HG03135 (cell line): ENCODE data around the gene CHCHD2.
"Not testable (repeated sequence)": the region's sequence is repeated elsewhere in the genome, so short reads cannot be mapped to it uniquely, and the experiment has no call there.

ENCODE experiments used
- ATAC-seq: cut with Tn5 transposase; IDR thresholded peaks from one replicate; pipeline ENCODE4 v1.9.1; 2021; ENCODE audit warnings: mild to moderate bottlenecking, moderate library complexity; ENCODE audit not compliant: unreplicated experiment

Gene CHCHD2, protein sequence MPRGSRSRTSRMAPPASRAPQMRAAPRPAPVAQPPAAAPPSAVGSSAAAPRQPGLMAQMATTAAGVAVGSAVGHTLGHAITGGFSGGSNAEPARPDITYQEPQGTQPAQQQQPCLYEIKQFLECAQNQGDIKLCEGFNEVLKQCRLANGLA

DNA sequence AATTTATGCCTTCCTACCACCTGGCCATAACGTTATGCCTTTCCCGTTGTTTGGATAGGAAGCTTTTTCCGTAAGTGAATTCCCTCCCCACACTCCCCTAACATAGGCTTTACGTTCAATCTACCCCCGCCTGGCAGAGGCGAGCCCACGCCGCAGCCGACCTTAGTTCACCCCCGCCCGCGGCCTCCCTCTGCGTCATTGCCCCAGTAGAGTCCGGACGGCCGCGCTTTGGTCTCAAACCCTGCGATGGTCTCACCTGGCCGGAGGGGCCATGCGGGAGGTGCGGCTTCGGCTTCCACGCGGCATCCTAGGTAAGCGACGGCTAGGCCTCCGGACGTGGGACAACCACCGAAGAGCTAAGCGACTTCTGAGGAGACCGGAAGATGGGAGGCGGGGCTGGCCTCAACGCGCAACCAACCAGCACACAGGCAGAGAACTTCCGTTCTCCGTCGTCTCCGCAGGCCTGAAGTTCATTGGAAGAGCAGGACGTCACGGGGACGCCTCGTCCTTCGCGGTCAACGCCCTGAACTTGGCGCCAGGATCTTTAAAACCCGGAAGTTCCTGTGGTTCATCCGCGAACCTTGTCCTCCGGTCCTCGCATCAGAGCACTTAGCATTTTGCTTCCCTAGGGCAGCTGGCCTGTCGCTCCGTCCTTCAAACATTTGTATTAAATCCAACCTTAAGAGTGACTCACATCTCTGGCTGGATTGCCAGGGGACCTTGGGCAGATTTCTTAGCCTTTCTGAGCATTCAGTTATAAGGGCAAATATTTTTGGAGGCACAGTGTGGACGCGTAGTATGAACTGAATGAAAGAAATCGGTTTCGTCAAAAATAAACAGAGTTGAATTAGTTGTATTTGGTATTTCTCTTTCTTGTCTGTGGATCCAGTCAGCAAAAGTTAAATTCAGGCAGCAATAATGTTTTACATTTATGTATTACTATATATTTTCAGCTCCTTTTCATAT lies at the start of gene CHCHD2:
Gene CHCHD2 (minus strand): TSS at position 369 of the 966 bp plus-strand sequence. CDS start 63 bp downstream, at position 306.
- ATAC-seq = peak; percentile 100

GRCh38 chr7:56131062-56131461 lies 24.8 kb upstream of the CHCHD2 start:
- not testable (repeated sequence) for ATAC-seq

GRCh38 chr7:56127241-56127975 lies 21.1 kb upstream of the CHCHD2 start:
- no peak for ATAC-seq

- no peak for ATAC-seq
Observed at GRCh38 chr7:56125831-56126230, 19.6 kb upstream of the CHCHD2 start.

DNA sequence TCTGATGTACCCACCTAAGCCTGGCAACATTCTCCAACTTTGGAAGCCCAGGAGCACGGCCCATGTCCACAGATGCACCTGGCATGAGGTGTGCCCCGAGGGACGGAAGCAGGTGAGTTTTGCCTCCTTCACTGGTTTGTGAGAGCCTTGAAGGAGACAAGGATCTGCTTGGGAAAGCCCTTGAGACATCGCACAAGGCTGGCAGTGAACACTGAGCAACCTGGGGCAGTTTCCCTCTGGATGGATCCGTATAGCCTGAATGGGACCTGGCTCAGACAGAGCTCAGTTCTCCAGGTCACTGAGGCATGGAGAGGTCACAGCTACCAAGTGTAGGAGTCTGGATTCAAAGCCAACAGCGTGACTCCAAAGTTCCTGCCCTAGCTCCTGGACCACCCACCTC lies 18.7 kb upstream of the CHCHD2 start:
- ATAC-seq = no peak

GRCh38 chr7:56121440-56121839 lies 15.2 kb upstream of the CHCHD2 start:
- ATAC-seq = no peak

DNA sequence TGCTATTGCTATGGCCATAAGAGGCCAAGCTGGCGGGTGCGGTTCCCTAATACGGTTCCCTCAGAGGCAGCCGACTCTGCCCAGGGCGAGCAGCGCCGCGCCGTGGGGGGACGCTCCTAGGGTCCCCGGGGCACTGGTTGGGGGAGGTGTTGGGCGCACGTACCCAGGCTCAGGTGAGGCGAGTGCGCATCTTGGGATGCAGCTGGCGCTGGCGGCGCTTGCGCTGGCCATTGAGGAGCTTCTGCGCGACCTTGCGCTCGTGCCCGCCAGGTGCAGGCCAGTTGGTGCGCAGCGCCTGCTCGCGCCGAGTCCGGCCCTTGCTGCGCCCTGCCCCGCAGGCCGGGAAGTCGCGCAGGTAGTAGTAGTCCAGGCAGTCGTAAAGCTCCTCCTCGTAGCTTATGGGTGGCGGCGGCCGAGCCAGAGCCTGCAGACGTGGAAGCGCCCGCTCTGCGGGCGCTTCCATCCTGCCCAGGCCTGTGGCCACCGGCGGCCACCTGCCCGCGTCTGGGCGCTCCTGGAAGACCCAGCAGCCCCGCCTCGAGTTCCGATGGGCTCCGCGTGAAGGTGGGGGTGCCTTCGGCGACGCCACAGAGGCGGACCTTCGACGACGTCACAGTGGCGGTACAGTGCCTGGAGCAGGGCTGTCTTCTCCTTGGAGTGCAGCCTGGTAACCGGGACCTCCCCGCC lies 9.7 kb upstream of the CHCHD2 start, which contains the start of gene NUPR2:
Gene NUPR2 (minus strand): TSS at position 566 of the 687 bp plus-strand sequence. CDS start 103 bp downstream, at position 463.
- ATAC-seq = no peak

DNA sequence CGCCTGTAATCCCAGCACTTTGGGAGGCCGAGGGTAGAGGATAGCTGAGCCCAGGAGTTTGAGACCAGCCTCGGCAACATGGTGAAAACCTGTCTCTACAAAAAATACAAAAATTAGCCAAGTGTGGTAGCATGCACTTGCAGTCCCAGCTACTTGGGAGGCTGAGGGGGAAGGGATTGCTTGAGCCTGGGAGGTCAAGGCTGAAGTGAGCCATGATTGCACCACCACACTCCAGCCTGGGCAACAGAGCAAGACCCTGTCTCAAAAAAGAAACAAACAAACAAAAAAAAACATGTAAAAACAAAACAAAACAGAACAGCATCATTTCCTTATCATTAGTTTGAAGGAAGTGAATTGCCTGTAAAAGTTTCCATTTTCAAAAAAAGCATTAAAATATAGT lies 6.0 kb upstream of the CHCHD2 start:
- ATAC-seq = not testable (repeated sequence)

DNA sequence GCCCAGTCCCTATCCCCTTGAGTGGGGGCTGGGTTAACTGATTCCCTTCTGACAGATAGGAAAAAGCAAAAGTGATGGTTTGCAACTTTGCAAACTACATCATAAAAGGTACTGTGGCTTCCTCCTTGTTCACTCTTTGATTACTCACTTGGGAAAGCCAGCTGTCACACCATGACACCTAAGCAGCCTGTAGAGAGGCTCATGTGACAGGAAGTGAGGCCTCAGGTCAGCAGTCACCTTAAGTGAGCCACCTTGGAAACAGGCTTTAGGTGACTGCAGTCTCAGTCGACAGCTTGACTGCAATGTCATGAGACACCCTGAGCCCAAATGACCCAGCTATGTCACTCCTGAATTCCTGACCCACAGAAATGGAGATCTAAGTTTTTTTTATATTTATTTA lies 4.3 kb upstream of the CHCHD2 start:
- no peak for ATAC-seq

- no peak for ATAC-seq
Observed at GRCh38 chr7:56107954-56108258, 1.6 kb upstream of the CHCHD2 start.

GRCh38 chr7:56105508-56105907 lies 768 bp downstream of the CHCHD2 start:
- no peak for ATAC-seq

DNA sequence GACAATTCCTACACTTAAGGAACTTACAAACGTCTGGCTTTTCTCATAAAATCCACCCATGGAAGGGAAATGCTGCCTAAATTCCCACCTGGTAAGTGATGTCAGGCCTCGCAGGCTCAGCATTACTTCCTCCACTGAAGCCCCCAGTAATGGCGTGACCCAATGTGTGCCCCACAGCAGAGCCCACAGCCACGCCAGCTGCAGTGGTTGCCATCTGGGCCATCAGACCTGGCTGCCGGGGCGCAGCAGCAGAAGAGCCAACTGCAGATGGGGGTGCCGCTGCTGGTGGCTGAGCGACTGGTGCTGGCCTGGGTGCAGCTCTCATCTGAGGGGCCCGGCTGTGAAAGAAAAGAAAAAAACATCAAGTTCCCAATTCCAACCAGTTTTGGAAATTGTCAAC lies 2.1 kb downstream of the CHCHD2 start:
- not testable (repeated sequence) for ATAC-seq

DNA sequence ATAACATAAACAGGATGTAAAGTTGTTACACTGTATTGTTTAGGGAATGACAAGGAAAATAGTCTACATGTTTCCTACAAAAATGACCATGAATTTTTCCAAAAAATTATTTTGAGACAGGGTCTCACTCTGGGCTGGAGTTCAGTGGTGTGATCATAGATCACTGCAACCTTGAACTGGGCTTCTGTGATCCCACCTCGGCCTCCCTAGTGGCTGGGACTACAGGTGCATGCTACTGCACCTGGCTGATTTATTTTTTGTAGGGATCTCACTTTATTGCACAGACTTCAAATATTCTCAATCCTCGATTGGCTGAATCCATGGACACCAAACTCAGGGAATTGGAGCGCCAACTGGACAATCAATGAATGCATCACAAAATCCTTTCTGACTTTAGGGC lies 6.6 kb downstream of the CHCHD2 start:
- no peak for ATAC-seq

- ATAC-seq = not testable (repeated sequence)
Observed at GRCh38 chr7:56098187-56099008, 7.9 kb downstream of the CHCHD2 start.

DNA sequence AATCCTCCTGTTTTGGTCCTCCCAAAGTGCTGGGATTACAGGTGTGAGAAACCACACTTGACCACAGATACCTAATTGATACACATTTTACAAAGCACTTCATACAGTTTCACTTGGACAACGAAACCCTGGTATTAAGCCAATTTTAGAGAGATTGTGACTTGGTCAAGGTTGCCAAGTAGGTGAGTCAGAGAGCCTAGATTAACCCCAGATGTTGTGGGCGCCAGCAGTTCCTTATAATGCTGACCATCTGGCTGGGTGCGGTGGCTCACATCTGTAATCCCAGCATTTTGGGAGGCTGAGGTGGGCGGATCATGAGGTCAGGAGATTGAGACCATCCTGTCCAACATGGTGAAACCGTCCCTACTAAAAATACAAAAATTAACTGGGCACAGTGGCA lies 8.6 kb downstream of the CHCHD2 start:
- ATAC-seq = no peak

- no peak for ATAC-seq
Observed at GRCh38 chr7:56092789-56093531, 13.3 kb downstream of the CHCHD2 start, which contains the start of gene PHKG1. Gene PHKG1, minus strand, starts transcription at chr7:56092952. Its CDS starts 4,011 bp downstream, at chr7:56088941.

- not testable (repeated sequence) for ATAC-seq
Observed at GRCh38 chr7:56092388-56092787, 13.9 kb downstream of the CHCHD2 start.

- no peak for ATAC-seq
Observed at GRCh38 chr7:56091591-56091990, 14.7 kb downstream of the CHCHD2 start.

DNA sequence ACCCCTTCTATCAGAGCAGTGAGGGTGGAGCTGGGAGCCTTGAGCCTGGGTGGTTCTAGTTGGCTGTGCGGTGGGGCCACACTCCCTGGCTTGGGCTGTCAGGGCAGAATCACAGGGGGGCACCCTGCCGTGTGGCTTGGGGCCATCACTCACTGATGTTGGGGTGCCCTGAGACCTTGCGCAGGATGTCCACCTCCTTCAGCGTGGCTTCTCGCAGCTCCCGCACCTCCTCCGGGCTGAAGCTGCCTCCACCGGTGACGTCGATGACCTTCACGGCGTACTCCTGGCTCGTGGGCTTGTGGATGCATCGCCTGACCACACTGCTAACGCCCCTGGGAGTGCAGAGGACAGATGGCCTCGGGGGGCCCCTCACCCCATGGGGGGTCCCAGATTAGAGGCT lies 18.8 kb downstream of the CHCHD2 start:
- ATAC-seq = no peak
